Stimulated activated naive CD8-positive, alpha-beta T cell treated with anti-CD3 and anti-CD28 coated beads, Interleukin-15, Interleukin-2, amounts not matched to agents 100 U/mL and 50 U/mL, for 24 hours (primary cell): ENCODE measurements around the gene SYT8.
A peak's percentile ranks its signal among the peaks of the same experiment; 100 is the strongest.
"Not testable (repeated sequence)": the region's sequence is repeated elsewhere in the genome, so short reads cannot be mapped to it uniquely, and the experiment has no call there.

Experiments used
- ATAC-seq: fragments of 150-1000 bp; cut with Tn5 transposase; one replicate; pipeline ENCODE4 v1.10.0; 2021
- DNase-seq: peaks from one replicate; pipeline ENCODE4 v3.0.0; 2021

SYT8 gene

DNA sequence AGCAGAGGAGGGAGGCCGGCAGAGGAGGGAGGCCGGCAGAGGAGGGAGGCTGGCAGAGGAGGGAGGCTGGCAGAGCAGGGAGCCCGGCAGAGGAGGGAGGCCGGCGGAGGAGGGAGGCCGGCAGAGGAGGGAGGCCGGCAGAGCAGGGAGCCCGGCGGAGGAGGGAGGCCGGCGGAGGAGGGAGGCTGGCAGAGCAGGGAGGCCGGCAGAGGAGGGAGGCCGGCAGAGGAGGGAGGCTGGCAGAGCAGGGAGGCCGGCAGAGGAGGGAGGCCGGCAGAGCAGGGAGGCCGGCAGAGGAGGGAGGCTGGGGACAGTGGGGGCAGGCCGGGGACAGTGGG, 39.0 kb downstream of the SYT8 start:
- not testable (repeated sequence) for DNase-seq, ATAC-seq

DNA sequence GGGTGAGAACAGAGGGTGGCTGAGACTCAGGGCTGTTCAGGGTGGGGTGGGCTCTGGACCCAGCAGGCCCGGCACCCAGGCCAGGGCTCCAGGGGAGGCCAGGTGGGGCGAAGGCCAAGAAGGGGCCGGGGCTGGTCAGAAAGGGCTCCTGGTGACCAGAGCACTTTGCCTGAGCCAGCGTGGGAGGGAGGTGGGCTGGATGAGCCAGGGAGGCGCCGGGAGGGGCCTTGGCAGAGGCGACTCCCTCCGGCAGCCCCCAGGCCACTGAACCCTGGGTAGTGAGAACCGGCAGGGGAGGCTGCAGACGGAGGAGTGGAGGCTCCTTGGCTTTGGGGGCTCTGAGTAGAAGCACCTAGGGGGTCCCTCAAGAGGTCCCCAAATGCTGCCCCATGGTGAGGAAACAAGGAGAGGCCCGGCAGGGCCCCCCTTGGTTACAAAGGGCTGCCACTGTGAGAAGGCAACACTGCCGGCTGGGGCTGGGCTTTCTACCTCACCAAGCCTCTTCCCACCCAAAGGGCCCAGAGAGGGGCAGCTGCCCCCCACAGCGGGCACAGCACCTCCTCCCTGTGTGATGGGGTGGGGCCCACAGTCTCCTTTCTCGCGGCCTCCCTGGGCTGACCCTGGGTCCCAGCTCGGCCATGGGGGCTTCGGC, 39.8 kb downstream of the SYT8 start:
- not testable (repeated sequence) for DNase-seq, ATAC-seq

DNA sequence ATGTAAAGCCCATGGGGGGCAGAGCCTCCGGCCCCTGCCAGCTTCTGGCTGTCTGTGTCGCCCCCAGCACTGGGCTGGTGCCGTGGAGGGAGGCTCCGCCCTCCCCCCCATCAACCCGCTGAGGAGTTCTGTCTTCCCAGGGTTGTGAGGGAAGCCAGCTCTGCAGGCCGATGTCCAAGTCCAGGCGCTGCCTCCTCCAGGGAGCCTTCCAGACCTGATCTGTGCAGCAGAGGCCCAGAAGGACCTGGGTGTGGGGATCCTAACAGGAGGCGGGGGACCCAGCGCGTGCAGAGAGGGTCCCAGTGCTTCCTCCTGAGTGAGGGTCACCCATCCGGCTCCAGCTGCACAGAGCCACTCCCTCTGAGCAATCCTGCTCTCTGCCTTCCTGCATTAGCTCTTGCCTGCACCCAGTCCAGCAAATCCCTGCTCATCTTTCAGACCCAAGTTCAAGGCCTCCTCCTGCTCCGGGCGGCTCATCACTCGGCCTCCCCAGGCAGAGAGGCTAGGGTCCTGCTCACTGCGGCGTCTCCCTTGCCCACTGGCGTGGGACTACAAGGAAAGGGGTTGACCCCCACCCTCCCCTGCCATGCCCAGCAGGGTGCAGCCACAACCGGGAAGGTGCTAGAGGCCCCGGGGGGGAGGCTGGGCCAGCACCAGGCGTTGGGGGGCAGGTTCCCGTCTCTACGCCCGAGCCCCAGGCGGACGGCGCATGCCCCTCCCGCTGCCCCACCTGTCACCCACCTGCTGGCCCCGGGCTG, 40.5 kb downstream of the SYT8 start:
- ATAC-seq (no peak), DNase-seq (no peak)

DNA sequence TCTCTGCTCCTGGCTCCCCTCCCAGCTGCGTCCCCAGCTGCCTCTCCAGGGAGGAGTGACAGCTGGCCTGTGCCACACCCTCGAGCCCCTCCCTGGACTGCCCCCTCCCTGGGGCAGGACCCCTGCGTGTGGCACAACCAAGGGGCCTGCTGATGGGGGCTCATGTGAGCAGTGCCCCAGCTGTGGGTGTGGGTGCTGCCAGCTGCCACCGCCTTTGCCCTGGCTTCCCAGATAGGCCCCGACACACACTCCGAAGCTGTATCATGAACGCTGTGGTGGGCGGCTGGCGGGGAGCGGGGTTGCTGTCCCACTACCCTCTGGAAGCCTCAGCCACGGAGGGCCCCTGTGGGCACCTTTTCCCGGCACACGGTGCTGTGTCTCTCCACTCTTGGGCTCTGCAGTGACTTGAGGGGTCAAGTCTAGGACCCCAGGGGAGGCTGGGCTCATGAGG, 41.1 kb downstream of the SYT8 start:
- not testable (repeated sequence) for DNase-seq, ATAC-seq

DNA sequence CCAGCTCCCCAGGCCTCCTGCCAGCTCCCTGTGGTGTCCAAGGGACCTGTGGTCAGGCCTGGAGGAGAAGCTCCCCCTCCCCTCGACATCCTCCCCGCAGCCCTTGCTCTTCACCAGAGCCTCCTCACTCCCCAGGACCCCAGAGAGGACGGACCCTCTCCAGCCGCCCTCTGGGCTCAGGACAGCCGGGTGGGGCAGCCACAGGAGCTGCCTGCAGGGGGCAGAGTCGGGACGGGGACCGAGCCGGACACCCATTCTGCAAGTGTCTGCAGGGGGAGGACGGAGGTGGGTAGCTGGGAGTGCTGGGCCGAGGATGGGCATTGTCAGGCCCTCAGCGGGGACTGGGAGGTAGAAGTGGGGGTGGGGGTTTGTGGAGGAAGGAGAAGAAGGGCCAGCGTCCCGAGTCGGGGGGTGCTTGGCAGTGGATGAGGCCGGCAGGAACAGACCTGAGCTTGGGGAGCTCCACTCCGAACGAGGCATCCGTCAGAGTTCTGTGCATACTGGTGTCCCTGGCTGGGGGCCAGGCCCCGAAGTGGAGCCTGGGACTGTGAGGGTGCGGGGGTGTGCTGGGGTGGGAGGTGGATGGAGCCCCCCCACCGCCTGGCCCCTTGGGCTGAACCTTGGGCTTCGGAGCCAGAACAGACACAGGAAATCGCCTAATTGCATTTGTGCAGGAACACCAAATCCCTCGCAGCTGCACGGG, 41.7 kb downstream of the SYT8 start:
- ATAC-seq = no peak

DNA sequence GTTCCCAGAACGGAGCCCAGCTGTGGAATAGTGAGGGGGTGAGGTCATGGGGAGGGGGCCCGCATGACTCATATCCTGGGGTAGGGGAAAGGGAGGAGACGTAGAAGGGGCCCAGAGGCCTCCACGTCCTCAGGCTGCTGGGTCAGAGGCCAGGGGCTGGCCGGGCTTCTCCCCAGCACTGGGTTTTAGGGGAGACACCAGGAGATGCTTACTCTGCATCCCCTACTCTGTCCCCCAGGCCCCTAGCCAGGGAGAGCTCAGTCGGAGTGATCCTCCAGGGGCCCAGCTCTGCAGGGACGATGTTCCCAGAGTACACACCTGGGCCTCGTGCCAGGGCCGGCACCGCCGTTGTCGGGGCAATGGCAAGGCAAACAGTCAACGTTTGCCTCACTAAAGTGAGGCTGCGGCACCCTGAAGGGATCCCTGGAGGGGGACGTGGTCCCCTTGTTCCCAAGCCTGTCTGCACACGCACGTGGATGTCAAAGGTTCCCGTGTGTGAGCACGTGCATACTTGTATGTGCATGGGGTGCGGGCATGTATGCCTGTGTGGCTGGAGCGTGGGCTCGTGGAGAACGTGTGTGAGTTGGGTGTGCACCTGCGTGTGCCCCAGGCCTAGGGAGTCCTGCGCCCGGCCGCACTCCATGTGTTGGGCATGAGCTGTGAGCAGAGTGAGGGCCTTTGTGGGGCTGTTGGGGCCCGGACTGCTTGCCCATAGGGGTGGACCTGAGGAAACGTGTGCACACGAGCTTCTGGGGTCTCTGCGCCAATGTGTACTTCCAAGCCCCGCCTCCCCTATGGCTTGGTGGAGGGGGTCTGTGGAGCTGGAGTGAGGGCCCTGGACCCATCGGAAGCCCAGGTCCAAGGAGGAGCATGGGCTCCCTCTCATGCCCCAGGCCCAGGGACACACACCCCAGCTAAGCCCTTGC, 42.7 kb downstream of the SYT8 start:
- DNase-seq = no peak
- no peak for ATAC-seq

More for the DNA sequence above, 41.7 kb downstream of the SYT8 start:
- DNase-seq = peak; percentile 55

DNA sequence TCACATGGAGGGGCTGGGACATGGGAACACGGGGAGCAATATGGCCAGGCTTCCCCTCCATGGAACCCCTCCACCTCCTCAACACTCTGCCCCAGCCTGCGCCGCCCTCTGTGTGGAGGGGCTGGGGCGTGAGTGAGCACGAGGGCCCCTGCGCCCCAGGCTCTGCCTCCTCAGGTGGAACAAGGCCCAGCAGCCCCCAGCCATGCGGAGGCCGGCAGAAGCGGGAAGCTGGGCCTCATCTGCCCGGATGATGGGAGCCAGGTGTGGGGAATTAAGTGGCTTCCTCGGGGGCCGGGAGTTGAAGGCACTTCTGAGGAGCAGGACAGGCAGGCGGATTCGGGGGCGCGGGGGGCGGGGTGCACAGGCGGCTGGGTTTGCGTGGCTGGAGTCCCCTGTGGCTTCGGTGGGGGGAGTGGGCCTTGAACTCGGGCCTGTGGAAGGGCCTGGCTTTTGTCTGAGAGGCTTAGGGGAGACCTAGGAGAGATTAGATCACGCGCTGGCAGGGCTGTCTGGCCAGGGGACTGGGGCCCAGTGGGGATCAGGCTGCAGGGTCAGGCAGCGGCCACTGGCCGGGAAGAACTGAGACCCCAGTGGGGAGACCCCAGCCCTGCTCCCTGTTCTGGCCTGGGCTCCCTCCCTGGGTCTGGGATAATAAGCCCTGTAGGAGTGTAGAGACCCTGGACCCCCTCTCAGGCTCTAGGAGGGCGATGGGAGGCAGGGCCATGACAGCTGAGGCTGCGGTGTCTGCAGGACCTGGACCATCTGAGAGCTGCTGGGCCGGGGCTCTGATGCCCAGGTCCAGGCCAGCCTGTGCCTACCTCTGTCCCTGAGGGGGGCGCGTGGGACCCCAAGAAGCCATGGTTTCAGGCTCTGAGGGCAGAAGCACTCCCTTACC, 43.6 kb downstream of the SYT8 start:
- ATAC-seq (no peak), DNase-seq (no peak)

DNA sequence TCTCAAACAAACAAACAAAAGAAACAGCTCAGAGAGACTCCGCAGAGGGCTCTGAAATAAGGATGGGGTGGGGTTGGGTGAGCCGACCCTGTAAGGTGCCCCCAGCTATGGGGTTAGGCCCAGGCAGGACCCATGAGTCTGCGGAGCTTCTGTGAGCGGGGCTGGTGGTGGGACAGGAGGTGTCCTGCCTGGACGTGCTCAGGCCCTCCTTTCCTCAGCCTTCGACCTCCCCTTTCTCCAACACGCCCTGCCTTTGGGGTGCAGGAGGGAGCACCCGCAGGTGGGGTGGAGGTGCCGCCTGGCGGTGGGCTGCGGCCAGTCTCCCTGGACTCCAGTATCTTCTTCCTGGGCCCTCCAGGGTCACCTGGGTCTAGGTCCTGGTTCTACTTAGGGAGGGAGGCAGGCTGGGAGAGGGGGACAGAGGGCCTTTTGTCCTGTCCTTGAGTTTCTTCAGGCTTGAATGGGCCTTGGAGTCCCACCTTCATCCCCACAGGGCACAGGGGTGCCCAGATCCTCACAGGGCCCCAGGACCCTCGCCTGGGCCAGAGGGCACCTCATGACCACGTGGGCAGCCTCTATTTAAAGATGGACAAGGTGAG, 44.7 kb downstream of the SYT8 start:
- no peak for ATAC-seq

DNA sequence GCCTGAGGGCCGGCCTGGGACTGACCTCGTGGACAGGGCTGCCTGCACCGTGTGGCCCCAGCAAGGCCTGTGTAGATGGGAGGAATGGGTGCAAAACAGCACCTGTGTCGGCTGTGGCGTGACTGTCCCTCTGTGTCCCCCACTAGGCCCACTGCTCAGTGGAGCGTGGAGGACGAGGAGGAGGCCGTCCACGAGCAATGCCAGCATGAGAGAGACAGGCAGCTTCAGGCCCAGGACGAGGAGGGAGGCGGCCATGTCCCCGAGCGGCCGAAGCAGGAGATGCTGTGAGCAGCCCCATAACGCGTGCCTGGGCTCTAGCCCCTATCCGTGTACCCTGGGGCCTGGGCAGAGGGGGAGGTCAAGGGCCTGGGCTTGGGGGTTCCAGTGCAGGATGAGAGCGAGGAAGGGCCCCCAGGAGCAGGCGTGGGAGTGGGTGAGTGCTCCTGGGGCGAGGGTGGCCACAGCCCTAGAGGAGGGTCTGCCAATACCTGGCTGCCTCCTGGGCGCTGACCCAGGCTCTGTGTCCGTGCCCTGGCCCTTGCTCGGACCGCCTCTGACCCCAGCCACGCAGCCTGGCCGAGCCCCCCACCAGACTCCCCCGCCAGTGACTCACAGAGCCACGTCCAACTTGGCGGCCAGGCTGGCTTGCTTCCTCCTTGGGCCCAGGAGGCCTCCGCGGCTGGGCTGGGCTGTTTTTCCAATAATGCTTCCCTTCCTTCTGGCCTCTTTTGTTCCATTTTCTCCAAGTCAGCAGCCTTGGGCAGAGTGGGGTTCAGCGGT, 45.3 kb downstream of the SYT8 start:
- DNase-seq (no peak), ATAC-seq (no peak)

More for the DNA sequence above, 44.7 kb downstream of the SYT8 start:
- no peak for DNase-seq

DNA sequence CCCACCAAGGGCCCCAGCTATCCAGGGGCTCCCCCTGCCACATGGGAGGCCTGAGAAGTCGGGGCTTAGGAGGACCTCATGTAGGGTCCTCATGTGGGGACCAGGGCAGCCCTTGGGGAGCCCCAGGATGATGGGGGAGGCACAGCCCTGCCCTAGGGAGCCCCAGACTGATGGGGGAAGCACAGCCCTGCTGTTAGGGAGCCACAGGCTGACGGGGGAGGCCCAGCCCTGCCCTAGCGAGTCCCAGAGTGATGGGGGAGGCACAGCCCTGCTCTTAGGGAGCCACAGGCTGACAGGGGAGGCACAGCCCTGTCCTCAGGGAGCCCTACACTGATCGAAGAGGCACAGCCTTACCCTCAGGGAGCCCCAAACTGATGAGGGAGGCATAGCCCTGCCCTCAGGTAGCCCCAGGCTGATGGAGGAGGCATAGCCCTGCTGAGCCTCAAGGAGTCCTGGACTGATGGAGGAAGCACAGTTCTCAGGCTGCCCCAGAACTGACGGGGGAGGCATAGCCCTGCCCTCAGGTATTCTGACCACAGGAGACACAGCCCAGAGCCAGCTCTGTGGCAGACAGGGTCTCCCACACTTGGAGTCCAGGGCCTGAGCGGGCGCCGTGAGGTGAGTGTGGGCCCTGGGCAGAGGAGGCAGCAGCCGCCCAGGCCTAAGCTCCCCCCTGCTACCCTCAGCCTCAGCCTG, 46.1 kb downstream of the SYT8 start:
- DNase-seq = no peak
- no peak for ATAC-seq

DNA sequence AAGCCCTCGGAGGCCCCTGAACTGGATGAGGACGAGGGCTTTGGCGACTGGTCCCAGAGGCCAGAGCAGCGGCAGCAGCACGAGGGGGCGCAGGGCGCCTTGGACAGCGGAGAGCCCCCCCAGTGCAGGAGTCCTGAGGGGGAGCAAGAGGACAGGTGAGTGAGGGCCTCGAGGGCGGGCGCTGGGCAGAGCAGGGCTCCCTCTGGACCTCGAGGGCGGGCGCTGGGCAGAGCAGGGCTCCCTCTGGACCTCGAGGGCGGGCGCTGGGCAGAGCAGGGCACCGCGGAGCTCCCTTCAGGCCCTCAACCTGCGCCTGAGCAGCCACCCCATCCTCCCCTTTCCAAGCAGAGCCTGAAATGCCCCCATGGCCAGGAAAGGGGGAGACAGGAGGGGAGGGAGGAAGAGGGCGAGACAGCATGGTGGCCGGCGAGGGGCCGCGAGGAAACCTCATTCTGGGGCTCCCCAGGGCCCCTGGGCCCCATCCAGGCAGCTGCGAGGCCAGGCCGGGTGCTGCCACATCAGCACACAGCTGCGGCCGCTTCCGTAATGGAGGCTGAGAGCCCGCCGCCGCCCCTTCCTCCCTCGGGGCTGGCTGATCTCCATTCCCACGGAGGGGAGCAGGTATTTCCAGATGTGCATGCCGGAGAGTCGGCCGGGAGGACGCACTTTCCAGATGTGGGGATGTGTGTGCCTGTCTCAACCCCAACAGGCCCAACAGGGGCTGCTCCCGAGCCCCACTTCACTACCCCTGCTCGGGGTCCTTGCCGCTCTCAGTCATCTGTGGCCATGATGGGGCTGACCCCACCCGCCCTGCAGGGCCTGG, 46.9 kb downstream of the SYT8 start:
- ATAC-seq = peak; percentile 8
- peak; percentile 18 for DNase-seq

DNA sequence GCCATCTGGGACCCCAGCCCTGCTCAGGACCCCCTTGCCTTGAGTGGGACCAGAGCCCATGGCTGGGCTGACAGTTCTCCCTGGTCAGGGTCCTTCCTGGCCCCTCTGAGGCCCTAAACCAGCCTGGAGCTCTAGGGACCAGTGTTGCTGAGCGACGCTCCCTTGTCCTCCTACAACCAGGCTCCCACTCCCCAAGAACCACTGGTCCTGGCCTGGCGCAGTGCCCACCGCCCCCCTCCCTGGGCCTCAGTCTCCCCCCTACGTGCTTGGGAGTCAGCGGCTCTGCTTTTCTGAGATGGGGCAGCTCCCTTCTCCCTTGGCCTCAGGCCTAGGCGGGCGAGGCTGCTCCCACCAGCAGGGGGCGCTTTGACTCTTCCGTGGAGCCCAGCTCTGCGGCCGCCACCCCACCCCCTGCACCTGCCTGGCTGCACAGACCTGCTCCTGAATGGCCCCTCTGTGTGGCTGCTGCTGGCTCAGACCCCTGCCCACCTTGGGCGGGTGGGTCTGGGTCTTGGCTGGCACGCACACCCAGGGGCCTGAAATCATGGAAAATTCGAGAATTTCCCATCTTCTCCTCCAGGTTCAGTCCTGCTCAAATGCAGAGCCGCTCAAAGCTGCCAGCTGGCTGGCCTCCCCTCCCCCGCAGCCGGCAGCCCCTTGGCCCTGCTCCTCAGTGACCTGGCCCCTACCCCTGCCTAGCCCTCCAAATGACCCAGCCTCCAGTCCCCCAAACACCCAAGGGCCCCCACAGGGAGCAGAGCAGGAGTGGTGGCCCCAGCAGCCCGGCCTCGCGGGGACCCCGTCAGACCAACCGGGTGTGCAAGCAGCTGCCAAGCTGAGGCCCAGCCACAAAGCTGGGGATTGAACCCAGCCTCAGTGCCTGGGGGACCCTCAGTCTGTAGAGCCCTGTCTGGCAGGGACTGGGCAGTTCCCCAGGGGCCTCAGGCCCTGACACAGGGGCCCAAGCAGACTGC, 47.8 kb downstream of the SYT8 start:
- DNase-seq = peak; percentile 90
- ATAC-seq = peak; percentile 83

DNA sequence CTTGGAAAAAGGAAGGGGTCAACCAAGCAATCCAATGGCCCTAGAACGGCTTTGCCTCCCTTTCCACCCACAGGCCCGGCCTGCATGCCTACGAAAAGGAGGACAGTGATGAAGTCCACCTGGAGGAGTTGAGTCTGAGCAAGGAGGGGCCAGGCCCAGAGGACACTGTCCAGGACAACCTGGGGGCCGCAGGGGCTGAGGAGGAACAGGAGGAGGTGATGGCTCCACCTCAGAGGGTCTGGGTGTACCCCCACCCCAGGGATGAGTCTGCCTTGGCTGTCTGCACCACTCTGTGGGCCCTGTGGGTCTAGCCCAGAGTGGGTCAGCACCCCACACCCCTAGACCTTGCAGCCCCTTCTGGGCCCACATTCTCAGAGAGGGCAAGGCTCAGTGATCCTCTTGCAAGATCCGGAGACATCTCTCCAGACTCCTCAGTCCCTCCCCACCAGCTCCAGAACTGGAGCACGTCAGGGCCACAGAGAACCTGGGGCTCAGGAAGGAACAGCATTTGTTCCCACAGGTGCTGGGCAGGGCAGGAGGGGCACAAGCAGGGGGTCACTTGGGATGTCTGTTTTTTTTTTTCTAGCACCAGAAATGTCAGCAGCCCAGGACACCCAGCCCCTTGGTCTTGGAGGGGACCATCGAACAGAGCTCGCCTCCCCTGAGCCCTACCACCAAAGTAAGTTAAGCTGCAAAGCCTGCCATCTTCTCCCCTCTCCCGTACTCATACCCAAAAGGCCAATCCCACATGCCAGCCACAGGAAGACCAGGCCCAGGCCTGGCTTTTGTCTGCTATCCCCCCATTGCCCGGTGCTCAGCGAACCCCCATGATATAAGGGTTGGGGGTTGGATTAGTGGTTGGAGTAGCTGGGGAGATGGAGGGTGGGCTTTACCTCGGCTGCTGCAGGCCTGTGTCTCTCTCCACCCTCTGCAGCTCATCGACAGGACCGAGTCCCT, 48.8 kb downstream of the SYT8 start:
- ATAC-seq = no peak
- no peak for DNase-seq

DNA sequence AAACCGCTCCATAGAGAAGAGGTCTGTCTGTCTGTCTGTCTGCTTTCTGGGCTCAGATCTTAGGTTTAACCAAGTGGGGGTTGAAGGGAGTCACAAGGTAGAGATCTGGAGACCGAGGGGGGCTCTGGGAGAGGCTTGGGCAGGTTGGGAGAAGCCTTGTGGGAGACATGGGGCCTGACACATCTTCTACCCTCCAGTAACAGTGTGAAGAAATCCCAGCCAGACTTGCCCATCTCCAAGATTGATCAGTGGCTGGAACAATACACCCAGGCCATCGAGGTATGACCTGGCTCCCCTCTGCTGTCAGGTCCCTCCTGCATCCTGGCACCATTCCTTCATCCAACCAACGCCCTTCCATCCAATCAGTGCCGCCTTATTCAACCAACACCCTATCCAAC, 49.5 kb downstream of the SYT8 start:
- DNase-seq (no peak), ATAC-seq (no peak)

DNA sequence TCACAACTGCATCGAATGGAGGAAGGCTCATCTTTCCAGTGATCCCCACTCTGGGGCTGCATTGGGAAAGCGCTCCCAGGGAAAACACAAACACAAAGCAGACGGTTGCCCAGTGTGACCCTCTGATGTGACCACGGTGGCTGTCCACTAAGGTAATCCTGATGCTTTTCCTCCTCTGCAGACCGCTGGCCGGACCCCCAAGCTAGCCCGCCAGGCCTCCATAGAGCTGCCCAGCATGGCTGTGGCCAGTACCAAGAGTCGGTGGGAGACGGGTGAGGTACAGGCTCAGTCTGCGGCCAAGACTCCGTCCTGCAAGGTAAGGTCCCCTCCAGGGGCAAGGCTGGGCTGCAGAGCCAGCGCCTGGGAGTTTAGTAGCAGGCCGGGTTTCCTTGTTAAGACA, 51.8 kb downstream of the SYT8 start:
- not testable (repeated sequence) for DNase-seq, ATAC-seq
